ENCODE measurements around the gene KCNQ1.

Gene KCNQ1

GRCh38 chr11:2800655-2801531, 356.1 kb downstream of the KCNQ1 start:
- peak; percentile 45 for DNase-seq

DNA sequence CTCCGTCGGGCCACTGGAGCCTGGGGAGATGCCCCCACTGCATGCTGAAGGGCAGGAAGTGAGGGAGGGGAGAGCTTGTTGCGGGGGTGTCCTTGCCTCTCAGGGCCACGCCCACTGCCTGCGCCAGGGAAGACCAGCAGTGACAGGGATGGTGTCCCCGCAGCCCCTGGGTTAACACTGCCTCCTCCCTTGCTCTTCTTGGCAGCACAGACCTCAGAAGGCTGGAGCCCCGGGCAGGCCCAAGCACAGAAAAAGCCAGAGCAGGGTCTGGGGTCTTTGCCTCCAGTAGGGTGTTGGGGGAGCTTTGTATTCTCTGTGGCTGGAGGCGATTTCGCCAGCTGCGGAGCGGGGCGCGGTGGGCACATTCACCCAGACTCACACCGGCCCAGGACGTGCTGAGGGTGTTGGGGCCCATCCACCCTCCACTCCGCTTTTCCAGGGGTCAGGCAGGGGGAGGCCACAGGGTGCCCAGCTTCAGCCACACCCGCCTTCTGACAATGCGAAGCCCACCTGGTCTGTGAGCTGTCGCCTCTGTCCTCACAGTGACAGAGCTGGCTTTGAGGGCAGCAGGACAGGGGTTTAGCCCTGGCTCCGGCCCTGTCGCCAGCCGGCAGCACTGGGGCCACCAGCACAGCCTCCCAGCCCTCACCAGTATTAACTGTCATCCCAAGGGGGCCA, 357.0 kb downstream of the KCNQ1 start:
- DNase-seq, result peak; percentile 44

GRCh38 chr11:2802389-2803185, 357.8 kb downstream of the KCNQ1 start:
- no peak for DNase-seq

GRCh38 chr11:2803186-2804091, 358.6 kb downstream of the KCNQ1 start:
- DNase-seq, result no peak

GRCh38 chr11:2804189-2804588, 359.4 kb downstream of the KCNQ1 start:
- no peak for DNase-seq

- peak; percentile 45 for DNase-seq
These were observed 360.0 kb downstream of the KCNQ1 start for GRCh38 chr11:2804701-2805387.

GRCh38 chr11:2805388-2806056, 360.7 kb downstream of the KCNQ1 start:
- DNase-seq, result no peak

DNA sequence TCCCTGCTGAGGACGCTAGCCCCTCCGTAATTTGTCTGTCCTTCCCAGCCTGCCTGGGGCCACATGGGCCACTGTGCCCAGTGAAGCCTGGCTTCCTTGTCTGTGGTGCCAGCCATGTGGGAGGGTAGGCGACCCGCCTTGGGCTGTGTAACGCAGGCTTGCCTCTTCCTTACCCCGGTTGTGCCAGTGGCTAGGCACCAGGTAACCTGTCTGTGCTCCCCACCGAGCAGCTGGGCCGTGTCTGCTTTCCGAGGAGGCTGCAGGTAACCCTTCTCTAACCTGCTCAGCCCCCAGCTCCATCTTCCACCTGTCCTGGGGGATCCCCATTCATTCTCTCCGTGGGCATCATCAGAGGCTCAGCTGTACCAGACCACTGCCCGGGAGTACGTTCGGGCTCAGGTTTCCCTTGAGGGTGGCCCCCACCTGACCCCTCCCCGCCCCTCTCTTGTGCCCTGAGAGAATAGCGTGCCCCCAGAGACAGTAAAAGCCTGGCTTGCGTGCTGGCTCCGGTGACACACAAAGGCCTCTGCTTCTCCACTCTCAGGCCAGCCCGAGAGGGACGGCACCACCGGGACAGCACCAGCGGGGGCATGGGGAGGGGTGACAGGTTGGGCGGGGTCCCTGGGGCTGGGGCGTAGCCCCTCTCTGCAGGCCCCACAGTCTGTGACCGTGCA, 361.7 kb downstream of the KCNQ1 start:
- DNase-seq, result peak; percentile 39

GRCh38 chr11:2807025-2807681, 362.3 kb downstream of the KCNQ1 start:
- DNase-seq, result no peak

DNA sequence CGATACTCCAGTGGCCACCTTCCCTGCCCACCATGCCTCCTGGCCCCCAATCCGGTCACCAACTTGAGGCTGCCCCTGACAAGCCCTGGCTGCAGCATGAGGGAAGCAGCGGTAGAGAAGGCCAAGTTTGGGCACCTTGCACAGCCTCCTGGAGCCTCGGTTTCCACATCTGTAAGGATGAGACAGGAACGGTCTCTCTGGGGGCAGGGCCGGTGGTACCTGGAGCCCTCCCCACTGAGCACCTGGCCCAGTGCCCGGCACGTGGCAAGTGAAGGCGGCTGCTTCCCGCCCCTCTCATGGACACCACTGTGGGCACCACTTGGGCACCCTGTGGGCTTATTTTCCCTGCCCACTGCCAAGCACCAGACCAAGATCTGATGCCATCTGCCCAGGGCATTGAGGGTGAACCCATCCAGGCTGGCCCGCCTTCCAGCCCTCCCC, 363.0 kb downstream of the KCNQ1 start:
- DNase-seq, result peak; percentile 29

GRCh38 chr11:2808850-2809846, 364.3 kb downstream of the KCNQ1 start:
- DNase-seq, result no peak

DNA sequence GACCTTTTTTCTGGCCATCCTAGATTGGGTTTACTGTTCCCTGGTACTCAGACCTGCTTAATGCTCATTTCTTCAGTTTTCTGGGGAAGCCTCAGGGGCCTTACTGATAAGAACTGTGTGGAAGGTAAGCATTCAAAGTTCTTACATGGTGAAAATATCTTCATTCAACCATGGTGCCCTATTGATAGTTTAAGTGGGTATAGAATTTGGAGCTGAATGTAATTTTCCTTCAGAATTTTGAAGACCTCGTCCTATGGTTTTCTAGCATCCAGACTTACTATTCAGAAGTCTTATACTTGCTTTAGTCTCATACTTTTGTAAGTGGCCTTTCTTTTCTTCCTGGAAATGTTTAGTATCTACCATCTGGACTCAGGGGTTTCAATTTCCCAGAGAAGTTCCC, 365.0 kb downstream of the KCNQ1 start:
- no peak for DNase-seq

DNA sequence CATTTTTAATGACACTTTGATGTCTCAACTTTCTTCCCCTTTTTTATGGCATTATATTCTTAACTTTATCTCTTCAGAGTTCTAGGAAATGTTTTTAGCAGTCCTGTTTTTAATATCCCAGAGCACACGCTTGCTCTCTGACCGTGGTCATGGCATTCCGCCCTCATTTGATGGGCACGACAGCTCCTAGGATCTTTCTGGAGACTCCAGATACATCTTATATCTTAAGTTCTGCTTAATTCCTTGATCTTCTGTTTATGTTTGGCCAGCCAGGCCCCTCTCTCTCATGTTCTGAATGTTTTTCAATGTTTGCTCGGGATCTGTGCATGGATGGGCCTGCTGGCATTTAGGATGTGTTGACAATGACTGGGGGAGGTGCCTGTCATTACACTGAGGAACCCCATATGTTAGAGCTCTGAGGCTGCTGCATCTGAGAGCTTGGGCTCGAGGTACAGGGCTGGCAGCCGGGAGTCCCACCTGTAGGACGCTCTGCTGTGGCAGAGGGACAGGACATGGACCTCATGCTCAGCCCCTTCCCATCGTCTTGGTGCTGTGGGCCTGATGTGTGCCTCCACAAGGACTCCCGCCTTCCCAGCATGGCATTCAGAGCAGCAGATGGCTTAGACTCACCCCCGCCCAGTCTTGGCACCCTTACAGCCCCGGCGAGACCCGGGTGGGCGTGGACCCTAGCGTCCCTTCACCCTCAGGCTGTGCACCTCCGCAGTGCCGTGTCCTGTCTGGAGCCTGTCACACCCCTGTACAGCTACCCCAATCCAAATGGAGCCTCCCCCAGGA, 365.8 kb downstream of the KCNQ1 start:
- DNase-seq, result no peak

GRCh38 chr11:2811206-2812091, 366.6 kb downstream of the KCNQ1 start:
- no peak for DNase-seq

- DNase-seq, result no peak
These were observed 367.7 kb downstream of the KCNQ1 start for GRCh38 chr11:2812371-2812991.

Data from activated CD8-positive, alpha-beta memory T cell treated with anti-CD3 and anti-CD28 coated beads, Interleukin-2, amount 50 U/mL, for 48 hours (primary cell).